H1 (cell line): ENCODE measurements around the gene HOXB5. TPM values are rescaled to one million over a fixed set of nuclear protein-coding genes. Genes with fewer than 3 reads are reported as not detected.

Experiments
- PHF8 ChIP-seq: fragments of 200-600 bp; sonication (generic); conservative IDR thresholded peaks from 2 replicates; pipeline ENCODE4 v1.7.1; 2012; ENCODE audit warnings: low read depth, mild to moderate bottlenecking, inconsistent platforms, low read length, moderate library complexity
- RBBP5 ChIP-seq: IDR thresholded peaks from 2 replicates; pipeline ENCODE4 v1.7.1; 2012; ENCODE audit warnings: low read depth, mild to moderate bottlenecking, inconsistent platforms, low read length, moderate library complexity, borderline replicate concordance
- SAP30 ChIP-seq: fragments of 300-600 bp; sonication (generic); IDR thresholded peaks from 2 replicates; pipeline ENCODE4 v1.7.1; 2012; ENCODE audit warnings: low read length, moderate library complexity, mild to moderate bottlenecking, inconsistent platforms; ENCODE audit not compliant: insufficient read depth, insufficient replicate concordance
- SRF ChIP-seq: IDR thresholded peaks from 2 replicates; pipeline ENCODE4 v1.6.1; 2011; ENCODE audit warnings: mild to moderate bottlenecking, low read depth, low read length, moderate library complexity
- TEAD4 ChIP-seq: IDR thresholded peaks from 2 replicates; pipeline ENCODE4 v1.6.1; 2012; ENCODE audit warnings: low read depth, low read length, inconsistent platforms, mixed read lengths
- YY1 ChIP-seq: IDR thresholded peaks from 2 replicates; pipeline ENCODE4 v1.6.1; 2011; ENCODE audit warnings: low read depth, mild to moderate bottlenecking, low read length
- polyA plus RNA-seq, 7 experiments: library from polyadenylated mRNA; depleted of rRNA in 3 of 7; stranded (reverse) in 5 of 7; unstranded in 2 of 7; fragments of >200 nt in 5 of 7; fragments of 200-250 nt in 2 of 7; gene quantifications; 1 replicate in 5 of 7; 2 replicates in 1 of 7; 4 replicates in 1 of 7; pipeline versions ENCODE4 v1.2.1 to v1.2.3, GENCODE V29; 2011 to 2013; ENCODE audit warnings: missing spikeins in 2 of 7, mixed read lengths in 2 of 7
- total RNA-seq: library from RNA; stranded (reverse); fragmentation: NEBNext Ultra II Directional; extraction: Animal tissue kit (Norgen Biotek cat#: 25700); gene quantifications from 2 replicates; pipeline ENCODE4 v1.2.1, GENCODE V29; 2021
- TF ChIP-seq, protein P1 (sequence below): IDR thresholded peaks from 2 replicates; pipeline ENCODE4 v1.6.1; 2011; ENCODE audit warnings: low read length, improper control_type of control experiment

HOXB5 gene
- total and polyA plus RNA-seq, 2 of the 8 experiments (the other 6 are each of a cell fraction or from before 2014, with no cell fraction given): not detected

DNA sequence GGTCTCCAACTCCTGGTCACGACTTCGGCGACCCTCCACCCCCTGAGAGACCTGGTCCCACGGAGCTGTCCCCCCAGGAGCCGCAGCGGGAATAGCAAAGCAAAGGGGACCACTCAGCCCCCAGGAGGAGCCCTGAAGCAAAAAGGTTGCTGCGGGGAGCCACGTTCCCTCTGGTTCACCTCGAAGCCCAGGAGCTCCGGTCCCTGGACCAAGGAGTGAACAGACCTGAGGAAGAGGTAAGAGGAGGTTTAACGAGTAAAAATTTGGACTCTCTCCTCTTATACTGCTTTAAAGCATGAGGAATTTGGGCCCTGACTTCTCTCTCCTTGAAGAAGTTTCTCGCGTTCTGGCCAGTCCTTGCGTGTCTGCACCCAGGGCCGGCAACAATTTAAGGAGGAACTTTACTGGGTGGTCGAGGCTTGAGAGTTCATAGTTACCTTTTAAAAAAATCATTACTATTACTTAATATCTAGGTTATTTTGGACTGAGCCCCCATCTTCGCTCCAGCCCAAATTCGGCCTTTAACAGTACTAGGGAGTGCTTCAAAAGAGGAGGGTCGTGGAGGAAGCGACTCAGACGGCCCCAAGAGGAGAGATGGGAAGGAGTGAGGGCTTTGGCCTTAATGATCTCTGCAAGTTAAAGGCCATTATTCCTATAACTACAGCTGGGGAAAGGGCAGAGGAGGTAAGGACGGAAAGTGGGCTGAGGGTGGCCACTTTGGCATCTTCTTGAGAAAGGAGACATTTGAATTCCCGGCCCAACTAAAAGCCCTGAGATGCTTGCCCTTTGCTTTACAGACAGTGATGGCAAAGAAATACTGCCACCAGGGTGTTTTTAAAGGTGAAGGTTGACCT is 49.5 kb upstream of the HOXB5 start (continued):
- no peak for TF ChIP-seq YY1
- TF ChIP-seq TEAD4: no peak
- no peak for TF ChIP-seq RBBP5
- TF ChIP-seq PHF8: no peak
- TF ChIP-seq, protein P1, sequence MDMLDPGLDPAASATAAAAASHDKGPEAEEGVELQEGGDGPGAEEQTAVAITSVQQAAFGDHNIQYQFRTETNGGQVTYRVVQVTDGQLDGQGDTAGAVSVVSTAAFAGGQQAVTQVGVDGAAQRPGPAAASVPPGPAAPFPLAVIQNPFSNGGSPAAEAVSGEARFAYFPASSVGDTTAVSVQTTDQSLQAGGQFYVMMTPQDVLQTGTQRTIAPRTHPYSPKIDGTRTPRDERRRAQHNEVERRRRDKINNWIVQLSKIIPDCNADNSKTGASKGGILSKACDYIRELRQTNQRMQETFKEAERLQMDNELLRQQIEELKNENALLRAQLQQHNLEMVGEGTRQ: no peak
- no peak for TF ChIP-seq SRF
- no peak for TF ChIP-seq SAP30
- TF ChIP-seq, all 59 proteins: peak for 4
